ACHN (cell line): Measurements from ENCODE around the gene TARS2.

ENCODE experiments used
- DNase-seq: peaks from one replicate; pipeline ENCODE4 v3.0.0-alpha.2; 2015
- in situ Hi-C: cut with HindIII; loops from 2 replicates; pipeline ENCODE4 v1.10.0; 2017; ENCODE audit warnings: low sequenced_read_pairs, low pct_ligation_motif_present, low pct_unique_long_range_greater_than_20kb

Gene TARS2

DNA sequence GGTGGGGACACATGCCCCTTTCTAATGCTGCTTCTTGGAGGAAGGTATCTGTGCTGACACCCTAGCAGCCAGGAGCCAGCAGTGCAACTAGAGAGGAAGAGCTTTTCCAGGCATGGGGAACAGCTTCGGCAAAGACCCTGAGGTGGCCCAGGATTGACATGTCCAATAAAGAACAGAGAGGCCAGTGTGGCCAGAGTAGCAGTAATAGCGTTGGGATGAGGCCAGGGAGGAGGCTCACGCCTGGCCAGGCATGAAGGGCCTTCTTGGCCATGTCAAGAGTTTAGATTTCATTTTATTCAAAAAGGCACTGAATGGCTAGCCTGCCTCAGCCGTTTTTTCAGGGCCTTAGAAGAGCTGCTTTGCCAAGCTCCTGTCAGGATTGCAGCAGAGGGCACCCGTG is 45.6 kb downstream of the TARS2 start:
- in situ Hi-C loops = no loop called here
- DNase-seq = no peak

DNA sequence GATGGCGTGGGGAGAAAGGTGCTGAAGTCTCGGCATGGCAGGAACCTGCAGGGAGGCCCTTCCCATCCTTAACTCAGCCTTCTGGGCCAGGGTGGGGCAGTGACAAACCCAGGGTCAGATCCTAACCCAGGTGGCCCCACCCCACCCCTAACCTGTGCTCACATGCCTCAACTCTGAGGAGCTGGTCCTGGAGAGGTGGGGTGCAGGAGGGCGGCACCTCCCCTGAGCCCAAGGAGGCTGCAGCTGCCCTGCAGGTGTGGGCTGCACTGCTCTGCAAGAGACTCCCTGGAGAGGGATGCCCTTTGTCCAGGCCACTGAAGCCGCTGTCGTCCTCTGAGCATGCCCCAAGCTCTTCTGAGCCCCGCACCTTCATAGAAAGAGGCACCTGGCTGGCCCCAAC is 46.8 kb downstream of the TARS2 start:
- no peak for DNase-seq
- in situ Hi-C loops = no loop called here

DNA sequence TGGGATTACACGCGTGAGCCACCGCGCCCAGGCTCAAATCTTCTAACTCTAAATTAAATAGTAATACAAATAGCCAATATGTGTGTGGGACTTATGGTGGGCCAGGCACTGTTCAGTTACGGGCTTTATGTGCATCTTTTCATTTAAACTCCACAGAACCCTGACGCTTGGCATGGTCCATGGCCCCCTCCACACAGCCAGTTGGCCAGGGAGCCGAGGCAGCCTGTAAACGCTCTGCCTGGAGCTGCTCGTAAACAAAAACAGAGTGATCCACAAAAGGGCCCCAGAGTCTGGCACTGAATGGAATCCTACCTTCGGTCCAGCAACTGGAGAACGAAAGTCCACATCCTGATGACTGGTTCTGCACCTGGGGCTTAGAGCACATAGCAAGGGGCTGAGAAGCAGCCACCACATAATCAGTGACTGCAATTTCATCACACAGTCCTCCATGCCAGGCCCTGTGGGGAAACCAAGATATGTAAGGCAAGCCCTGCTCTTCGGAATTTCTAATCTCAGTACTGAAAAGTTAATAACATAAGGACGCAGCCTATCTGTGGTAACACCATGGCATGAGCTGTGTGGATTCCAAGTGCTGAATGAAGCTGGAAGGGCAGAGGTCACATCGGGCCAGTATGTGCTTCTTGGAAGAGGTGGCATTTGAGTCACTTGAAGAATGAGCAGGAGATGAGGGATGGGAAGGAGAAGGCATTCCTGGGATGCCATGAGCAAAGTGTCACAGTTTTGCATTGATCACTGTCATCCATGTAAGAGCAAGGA is 48.5 kb downstream of the TARS2 start:
- in situ Hi-C loops = no loop called here
- peak; percentile 70 for DNase-seq

DNA sequence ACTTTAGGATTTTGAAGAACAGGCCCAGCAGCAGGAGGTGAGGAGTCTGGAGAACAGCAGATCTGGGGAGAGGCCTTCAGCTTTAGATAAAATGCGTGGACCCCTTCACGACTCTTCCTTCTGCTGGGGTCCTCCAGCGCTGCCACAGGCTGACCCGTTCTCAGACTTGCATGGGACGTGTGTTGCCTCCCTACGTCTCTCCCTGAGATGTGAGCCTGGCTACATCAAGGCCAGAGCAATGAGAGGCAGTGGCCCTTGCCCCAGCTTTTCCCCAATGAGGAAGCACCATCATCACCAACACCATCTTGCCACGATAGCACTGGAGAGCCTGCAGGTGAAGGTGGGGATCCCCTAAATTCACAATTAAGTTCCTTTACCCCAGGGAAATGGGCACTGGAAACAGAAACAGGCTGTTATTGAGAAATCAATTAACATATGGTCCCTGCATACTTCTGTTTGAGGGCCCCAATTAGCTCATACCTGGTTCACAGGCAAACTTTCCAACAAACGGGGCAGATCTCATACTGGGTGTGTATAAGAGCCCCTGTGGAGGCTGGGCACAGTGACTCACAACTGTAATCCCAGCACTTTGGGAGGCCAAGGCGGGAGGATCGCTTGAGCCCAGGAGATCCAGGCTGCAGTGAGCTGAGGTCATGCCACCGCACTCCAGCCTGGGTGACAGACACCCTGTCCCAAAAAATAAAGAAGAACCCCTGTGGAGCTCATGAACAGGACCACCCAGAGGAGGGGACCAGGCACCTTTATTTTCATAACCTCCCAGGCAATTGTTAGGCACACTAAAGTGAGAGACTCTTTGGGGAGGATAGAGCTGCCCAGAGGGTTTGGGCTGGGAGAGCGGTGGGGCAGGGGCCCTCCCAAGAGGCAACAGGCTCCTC is 49.9 kb downstream of the TARS2 start:
- in situ Hi-C loops = no loop called here
- no peak for DNase-seq

DNA sequence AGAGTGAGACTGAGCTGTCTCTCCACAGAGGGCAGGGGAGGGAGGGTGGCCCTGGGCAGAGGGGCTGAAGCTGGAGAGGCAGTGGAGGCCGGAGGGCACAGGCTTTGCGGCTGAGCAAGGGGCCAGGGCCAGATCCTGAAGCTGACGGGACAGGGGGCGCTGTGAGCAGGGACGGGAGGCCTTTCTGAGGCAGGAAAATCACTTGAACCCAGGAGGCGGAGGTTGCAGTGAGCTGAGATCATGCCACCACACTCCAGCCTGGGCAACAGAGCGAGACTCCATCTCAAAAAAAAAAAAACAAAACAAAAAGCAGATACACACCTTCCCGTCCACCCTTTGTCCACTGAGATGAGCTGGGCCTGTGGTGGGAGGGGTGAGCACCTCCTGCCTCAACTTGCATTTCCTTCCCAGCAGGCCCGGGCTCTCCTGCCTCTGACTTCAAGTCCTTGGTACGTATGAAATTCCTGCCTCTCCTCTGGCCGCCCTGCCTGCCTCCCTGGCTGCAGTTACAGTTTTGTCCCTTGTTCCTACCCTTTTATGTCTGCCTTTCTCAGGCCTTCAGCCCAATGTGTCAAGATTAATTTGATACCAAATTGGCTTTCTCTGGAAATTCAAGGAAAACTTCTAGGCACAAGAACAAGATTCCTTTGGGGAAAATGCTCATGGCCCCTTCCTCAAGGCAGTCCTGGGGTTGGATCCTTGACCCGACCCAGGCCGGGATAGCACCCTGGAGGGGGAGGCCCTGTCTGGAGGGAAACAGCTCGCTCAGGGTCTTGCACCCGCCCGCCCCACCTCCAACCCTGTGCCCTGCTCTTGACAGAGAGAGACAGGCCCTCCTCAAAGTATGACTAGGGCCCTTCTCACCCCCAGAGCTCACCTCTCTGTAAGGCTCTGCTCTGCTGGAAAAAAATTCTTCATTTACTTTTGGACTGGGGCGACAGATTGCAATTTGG is 50.8 kb downstream of the TARS2 start:
- peak; percentile 77 for DNase-seq
- in situ Hi-C loops = no loop called here

DNA sequence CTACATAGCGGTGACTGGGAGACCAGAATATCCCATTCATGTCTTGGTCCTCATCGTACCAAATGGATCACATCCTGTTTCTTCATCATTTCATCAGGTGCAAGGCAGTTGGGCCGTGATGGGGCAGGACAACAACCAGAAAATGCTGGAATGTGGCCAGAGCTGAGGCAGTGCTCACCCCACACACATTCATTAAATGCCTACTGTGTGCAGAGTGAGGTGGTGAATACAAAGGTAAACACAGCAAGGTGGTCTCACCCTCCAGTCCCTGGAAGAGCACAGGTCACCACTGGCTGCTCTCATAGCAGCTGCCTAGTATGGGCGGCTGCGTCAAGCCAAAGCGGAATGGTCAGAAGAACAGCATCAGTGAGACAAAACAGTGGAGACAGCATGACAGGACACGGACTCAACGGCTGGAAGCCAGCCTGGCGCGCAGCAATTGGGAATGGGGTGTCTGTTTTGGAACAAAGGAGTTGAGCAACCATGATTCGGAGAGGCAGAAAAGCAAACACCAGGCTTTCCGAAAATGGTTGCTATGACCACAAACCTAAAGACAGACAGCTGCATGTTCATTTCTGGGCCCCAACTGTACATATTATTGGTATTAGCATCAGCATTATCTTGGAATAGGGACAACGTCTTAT is 56.4 kb downstream of the TARS2 start:
- no peak for DNase-seq
- in situ Hi-C loops = no loop called here

DNA sequence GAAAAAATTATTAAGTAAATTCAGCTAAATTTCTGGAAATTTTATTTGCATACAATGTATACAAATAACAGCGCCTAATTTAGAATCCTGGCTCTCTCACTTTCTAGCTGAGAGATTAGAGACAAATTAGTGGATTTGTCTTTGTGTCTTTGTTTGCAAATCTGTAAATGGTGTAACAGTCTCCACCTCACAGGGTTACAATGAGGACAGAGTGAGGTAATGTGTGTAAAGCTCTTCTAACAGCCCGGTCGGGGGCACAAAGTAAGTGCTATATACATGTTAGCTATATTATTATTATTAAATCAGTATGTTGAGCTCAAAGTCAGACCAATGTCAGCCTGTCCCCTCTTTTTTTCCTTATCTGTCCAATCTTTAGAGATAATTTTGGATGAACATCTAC is 57.0 kb downstream of the TARS2 start:
- in situ Hi-C loops = no loop called here
- no peak for DNase-seq

DNA sequence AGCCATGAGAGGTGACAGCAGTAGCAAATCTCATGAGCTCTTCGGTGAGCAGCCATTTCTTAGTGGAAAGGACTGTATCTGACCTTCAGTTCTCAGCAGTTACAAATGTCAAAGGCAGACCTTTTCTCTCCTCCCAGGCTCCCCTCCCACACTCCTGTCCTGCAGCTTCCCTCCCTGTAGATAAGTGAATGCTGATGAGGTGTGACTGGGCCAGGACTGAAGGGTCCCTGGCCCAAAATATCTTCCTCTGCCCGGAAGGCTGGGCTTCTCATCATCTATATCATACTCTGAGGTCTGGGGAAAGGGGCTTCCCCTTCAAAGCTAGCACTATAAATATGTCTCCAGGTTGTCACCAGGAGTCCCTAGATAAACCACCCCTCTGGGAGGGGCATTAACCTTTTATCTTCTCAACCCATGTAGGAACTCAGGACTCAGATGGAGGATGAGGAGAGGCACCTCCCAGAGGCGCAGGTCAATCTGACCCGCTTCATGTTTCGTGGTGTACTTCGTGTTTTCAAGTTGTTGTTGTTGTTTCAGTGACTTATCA is 58.3 kb downstream of the TARS2 start:
- no peak for DNase-seq
- in situ Hi-C loops = no loop called here

DNA sequence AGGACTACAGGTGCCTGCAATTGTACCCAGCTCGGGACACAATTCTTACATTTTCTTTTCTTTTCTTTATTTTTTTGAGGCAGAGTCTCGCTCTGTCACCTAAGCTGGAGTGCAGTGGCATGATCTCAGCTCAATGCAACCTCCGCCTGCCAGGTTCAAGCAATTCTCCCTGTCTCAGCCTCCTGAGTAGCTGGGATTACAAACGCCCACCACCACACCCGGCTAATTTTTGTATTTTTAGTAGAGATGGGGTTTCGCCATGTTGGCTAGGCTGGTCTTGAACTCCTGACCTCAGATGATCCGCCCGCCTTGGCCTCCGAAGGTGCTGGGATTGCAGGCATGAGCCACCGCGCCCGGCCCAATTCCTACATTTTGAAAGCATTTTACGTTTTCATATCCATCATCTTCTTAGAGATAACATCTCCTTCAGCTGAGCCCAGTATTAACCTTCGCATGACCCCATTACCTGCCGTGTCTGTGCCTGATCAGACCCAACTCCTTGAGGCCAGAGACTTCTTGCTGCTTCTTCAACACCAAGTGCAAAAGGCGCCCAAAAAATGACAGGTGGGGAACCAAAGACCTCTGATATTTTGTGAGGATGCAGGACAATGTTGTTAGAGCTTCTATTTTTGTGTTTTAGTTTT is 59.2 kb downstream of the TARS2 start:
- in situ Hi-C loops = no loop called here
- DNase-seq = no peak

DNA sequence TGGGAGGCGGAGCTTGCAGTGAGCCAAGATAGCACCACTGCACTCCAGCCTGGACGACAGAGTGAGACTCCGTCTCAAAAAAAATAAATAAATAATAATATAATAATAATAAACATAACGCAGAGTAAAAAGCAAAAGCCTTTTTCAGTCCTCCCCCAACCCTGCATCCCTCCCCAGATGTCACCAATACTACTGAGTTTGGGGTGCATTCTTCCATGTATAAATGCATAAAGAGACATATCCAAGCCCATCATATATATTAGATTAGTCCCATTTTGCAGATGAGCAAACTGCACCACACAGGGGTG is 61.1 kb downstream of the TARS2 start:
- DNase-seq = no peak
- in situ Hi-C loops = no loop called here

DNA sequence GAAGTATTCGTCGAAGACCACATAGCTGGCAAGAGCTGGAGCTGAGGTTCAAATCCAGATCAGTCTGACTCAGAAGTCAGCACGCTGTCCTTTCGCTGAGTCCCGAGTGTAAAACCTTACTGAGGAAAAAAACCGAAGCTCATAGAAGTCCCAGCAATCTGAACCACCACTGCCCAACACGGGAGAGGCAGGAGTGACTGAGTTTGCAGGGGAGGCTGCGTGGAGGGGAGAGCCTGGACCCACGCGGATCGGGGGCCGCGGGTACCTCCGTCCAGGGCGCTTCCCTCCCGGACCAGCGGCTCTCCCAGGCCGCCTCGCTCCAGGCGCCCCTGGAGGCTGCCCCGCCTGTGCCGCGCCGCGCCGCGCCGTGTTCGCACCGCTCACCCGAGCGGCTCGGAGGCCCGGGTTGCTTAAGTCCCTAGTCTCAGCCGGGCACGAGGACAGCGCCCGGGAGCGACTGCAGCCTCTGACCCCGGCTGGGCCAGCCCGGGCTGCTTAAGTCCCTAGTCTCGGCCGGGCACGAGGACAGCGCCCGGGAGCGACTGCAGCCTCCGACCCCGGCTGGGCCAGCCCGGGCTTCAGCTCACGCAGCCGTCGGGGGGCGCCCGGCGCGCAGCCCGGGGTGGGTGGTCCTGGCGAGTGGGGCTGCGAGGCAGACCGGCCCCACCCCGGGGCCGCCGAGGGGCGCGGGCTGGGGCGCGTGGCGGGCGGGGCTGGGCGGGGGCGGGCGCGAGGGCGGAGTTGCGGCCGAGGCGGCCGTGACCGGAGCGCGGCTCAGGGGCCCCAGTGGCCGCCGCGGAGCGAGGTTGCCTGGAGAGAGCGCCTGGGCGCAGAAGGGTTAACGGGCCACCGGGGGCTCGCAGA is 61.6 kb downstream of the TARS2 start, which contains the start of gene ADAMTSL4:
Gene ADAMTSL4, plus strand, starts transcription at position 777 of the 864 bp plus-strand sequence. CDS start 2,881 bp downstream, outside the sequence.
- in situ Hi-C loops = no loop called here
- peak; percentile 83 for DNase-seq

DNA sequence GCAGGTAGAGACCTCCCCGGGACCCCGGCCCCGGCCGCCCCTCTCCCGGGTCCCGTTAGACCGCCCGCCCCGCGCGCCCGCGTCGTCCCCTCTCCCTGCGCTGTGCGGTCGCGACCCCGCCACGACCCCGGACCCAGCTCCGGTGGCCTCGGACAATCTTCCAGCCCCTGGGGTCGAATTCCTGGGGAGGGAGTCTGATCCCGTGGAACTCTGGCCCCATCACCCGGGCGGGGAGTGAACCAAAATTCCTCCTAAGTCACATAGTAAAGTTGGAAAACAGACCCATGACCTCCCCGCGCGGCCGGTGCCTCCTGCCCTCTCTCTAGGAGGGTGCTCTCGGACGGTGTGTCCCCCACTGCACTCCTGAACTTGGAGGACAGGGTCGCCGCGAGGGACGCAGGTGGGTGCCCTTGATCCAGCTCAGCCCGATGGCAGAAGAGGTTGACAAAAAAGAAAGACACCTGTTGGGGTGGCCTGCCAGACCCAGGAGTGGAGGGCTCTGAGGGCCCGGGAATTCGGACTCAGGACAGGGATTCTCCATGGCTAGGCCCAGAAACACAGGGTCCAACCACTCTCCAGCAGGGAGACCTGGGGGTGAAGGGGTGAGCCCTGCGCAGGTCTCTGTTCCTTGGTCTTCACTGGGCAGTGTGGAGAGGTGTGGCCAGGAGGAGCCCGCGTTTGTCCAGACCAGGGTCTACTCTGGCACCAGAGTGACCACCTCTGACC is 62.4 kb downstream of the TARS2 start:
- DNase-seq = no peak
- in situ Hi-C loops = no loop called here

DNA sequence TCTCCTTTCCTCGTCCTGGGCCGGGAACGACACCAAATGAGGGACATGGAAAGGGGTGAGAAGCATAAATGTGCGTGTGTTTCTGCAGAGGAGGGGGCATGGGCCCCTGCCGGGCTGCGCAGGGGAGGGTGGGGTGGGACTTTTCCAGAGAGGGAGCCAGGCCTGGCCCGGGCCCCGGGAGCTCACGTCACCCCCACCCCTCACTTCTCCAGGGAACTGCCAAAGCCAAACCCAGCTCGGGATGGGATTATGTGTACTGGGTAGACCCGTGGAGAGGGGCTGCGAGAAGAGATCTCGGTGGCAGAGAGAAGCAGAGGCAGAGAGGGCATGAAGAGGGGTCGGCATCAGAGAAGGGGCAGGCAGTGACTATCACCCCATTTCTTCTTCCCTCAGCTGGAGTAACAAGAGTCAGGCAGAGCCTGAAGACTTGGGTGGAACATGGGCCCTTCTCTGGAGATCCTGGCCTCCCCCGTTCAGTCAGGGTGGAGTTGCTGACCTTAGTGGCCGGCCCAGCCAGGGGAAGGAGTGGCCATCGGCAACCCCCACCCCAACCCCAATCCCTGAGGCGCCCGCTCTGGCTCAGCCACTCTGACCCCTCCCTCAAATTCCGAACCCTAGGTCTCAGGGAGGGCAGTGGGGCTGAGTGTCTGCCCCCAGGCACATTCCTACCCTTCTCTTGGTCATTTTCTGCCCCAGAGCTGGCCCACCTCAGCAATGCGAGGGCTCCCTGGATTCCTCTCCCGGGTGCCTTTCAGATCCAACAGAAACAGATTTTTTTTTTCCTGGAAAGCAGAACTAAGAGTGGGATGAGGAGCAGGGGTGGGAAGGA is 63.2 kb downstream of the TARS2 start:
- in situ Hi-C loops = no loop called here
- DNase-seq = no peak

DNA sequence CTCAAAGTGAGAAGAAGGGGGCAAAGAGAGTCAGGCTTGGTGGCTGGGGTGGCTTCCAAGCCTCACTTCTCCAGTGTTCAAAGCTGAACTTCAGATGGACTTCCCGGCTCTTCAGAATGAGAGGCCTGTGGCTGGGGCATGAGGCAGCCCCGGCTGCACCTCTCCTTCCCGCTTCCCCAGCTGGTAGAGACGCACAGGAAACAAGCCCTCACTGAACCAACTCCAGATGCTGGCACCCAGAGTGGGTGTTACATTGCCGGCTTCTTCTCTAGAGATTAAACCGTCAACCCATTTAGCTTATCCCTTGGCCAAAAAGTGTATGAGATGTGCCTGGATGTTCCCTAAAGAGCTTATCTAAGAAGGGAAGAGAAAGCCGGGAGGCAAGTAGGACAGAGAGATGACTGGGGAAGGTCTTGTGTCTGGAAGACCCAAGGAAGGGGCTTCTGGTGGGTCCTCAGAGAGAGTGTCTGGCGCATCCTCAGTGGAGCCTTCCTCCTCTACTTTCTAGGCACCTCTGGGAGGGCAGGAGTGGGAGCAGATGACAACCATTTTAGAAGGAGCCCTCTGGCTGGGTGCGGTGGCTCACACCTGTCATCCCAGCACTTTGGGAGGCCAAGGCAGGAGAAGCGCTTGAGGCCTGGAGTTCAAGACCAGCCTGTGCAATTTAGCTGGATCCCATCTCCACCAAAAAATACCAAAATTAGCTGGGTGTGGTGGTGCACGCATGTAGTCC is 64.0 kb downstream of the TARS2 start:
- in situ Hi-C loops = no loop called here
- no peak for DNase-seq

DNA sequence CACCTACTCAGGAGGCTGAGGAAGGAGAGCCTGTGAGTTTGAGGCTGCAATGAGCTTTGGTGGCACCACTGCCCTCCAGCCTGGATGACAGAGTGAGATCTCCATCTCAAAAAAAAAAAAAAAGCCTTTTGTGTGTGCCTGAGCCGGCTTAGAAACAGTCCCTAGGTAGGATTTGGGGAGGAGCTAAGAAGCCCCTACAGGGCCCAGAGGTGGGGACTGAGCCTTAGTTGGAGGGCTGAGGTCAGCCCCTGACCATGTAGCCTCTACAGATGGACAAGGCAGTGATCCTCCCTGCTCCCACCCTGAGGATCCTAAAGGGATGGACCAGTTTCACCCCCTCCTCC is 64.5 kb downstream of the TARS2 start:
- no peak for DNase-seq
- in situ Hi-C loops = no loop called here
